Vagina (tissue), 2 donors: Measurements from ENCODE around the gene SPINT1. TPM values are rescaled to one million over a fixed set of nuclear protein-coding genes. Genes with fewer than 3 reads are reported as not detected.

Experiments
- DNase-seq, 2 donors: peaks; one replicate each; pipeline ENCODE4 v3.0.0-alpha.2; 2017; ENCODE audit errors: extremely low spot score in 2 of 2
- H3K27ac ChIP-seq: fragments of 200-600 bp; sonication (generic); one replicate; pipeline ENCODE4 v1.5.1; 2019
- H3K27me3 ChIP-seq: fragments of 200-600 bp; sonication (generic); one replicate; pipeline ENCODE4 v1.5.1; 2019
- H3K36me3 ChIP-seq, 2 donors: fragments of 200-600 bp; sonication (generic); one replicate each; pipeline ENCODE4 v1.5.1; 2017 to 2019
- H3K4me1 ChIP-seq: fragments of 200-600 bp; sonication (generic); one replicate; pipeline ENCODE4 v1.5.1; 2019
- H3K4me3 ChIP-seq, 2 donors: fragments of 200-600 bp; sonication (generic); 1 replicate in 1 of 2; 2 replicates in 1 of 2; pipeline ENCODE4 v1.5.1; 2016 to 2019
- H3K9me3 ChIP-seq: fragments of 200-600 bp; sonication (generic); one replicate; pipeline ENCODE4 v1.5.1; 2019
- POLR2A ChIP-seq, 2 donors: fragments of 450-650 bp; IDR thresholded peaks; one replicate each; pipeline ENCODE4 v1.6.1; 2017; ENCODE audit warnings: antibody characterized with exemption in 2 of 2, mild to moderate bottlenecking in 2 of 2, moderate library complexity in 2 of 2
- POLR2AphosphoS5 ChIP-seq, 2 donors: sonication (generic); formaldehyde crosslinking; IDR thresholded peaks; one replicate each; pipeline ENCODE4 v1.9.0; 2017; ENCODE audit warnings: antibody characterized with exemption in 2 of 2, mild to moderate bottlenecking in 2 of 2, low read depth in 1 of 2; ENCODE audit not compliant: insufficient read depth in 1 of 2
- intact Hi-C: fragments of 100-400 bp; cut with DNase I; formaldehyde crosslinking; loops from one replicate; pipeline ENCODE4 v1.15.1; 2023
- total RNA-seq: library from RNA; depleted of rRNA; stranded (reverse); fragments of >200 nt; gene quantifications from one replicate; pipeline ENCODE4 v1.2.3, GENCODE V29; 2016
- TF ChIP-seq, protein P1 (sequence below), 3 experiments: fragments of 450-650 bp in 2 of 3; fragments of 200-600 bp in 1 of 3; sonication (generic) in 1 of 3; IDR thresholded peaks; one replicate each; pipeline ENCODE4 v1.5.1; 2017 to 2019; ENCODE audit warnings: antibody characterized with exemption in 3 of 3, mild to moderate bottlenecking in 2 of 3, moderate library complexity in 2 of 3

The SPINT1 gene
- total RNA-seq, 1 donor from 2014 or later = 80.3 TPM

DNA sequence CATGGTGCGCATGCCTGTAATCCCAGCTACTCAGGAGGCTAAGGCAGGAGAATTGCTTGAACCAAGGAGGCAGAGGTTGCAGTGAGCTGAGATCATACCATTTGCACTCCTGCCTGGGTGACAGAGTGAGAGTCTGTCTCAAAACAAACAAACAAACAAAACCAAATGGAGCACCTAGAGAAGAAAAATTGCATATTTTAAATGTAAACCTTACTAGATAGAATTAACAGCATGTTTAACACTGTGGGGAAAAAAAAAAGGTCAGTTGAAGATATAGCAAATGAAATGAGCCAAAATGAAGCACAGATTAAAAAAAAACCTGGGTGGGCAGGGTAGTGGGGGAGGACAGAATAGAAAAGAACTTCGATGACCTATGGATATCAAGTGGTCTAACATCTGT lies 22.7 kb upstream of the SPINT1 start:
- TF ChIP-seq POLR2A (IDR thresholded peaks at IDR 0.05) = no peak
- TF ChIP-seq, protein P1, sequence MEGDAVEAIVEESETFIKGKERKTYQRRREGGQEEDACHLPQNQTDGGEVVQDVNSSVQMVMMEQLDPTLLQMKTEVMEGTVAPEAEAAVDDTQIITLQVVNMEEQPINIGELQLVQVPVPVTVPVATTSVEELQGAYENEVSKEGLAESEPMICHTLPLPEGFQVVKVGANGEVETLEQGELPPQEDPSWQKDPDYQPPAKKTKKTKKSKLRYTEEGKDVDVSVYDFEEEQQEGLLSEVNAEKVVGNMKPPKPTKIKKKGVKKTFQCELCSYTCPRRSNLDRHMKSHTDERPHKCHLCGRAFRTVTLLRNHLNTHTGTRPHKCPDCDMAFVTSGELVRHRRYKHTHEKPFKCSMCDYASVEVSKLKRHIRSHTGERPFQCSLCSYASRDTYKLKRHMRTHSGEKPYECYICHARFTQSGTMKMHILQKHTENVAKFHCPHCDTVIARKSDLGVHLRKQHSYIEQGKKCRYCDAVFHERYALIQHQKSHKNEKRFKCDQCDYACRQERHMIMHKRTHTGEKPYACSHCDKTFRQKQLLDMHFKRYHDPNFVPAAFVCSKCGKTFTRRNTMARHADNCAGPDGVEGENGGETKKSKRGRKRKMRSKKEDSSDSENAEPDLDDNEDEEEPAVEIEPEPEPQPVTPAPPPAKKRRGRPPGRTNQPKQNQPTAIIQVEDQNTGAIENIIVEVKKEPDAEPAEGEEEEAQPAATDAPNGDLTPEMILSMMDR (IDR thresholded peaks at IDR 0.05) = no peak
- Histone ChIP-seq H3K9me3 (no peaks in the 10 kb centered on the region), H3K27me3 (no peaks in the 10 kb centered on the region), H3K36me3 (no peaks in the 10 kb centered on the region), H3K4me1 (no peaks in the 10 kb centered on the region), H3K27ac (no peak overlapping the region), H3K4me3 (no peak overlapping the region)
- no peak for DNase-seq
- intact Hi-C loops = no loop called here

DNA sequence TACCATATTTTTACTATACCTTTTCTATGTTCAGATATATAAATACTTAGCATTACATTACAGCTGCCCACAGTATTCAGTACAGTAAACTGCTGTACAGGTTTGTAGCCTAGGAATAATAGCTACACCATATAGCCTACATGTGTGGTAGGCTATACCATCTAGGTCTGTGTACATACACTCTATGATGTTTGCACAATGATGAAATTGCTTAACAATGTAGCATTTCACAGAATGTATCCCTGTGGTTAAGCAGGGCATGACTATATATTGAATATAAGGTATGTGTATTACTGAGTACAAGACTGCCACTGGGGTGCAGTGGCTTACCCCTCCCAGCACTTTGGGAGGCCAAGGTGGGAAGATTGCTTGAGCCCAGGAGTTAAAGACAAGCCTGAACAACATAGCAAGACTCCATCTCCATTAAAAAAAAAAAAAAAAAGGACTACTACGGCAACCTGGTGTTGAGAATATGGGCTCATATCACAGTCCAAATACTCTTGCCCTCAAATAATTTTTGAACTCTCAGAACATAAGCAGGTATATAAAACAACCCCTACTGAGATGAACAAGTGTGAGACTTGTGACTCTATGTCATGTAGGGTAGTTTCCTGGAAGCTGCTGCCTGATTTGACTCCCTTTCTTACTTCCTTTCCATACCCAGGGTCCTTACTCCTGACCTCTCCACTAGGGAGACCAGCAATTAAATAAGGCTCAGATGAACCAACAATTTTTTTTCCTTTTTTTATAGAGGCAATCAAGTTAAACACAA lies 20.1 kb upstream of the SPINT1 start:
- TF ChIP-seq POLR2A (IDR thresholded peaks at IDR 0.05) (no peak), POLR2AphosphoS5 (IDR thresholded peaks at IDR 0.05; ENCODE audit: insufficient read depth in 1 of 2, low read depth in 1 of 2) (no peak)
- TF ChIP-seq, protein P1 (IDR thresholded peaks at IDR 0.05) = no peak
- intact Hi-C loops = no loop called here
- H3K36me3 ChIP-seq = no peaks in the 10 kb centered on the region
- no peak overlapping the region for H3K27ac ChIP-seq
- DNase-seq = no peak
- H3K27me3 ChIP-seq = no peaks in the 10 kb centered on the region
- no peaks in the 10 kb centered on the region for H3K9me3 ChIP-seq
- no peak overlapping the region for H3K4me3 ChIP-seq
- H3K4me1 ChIP-seq = no peaks in the 10 kb centered on the region

DNA sequence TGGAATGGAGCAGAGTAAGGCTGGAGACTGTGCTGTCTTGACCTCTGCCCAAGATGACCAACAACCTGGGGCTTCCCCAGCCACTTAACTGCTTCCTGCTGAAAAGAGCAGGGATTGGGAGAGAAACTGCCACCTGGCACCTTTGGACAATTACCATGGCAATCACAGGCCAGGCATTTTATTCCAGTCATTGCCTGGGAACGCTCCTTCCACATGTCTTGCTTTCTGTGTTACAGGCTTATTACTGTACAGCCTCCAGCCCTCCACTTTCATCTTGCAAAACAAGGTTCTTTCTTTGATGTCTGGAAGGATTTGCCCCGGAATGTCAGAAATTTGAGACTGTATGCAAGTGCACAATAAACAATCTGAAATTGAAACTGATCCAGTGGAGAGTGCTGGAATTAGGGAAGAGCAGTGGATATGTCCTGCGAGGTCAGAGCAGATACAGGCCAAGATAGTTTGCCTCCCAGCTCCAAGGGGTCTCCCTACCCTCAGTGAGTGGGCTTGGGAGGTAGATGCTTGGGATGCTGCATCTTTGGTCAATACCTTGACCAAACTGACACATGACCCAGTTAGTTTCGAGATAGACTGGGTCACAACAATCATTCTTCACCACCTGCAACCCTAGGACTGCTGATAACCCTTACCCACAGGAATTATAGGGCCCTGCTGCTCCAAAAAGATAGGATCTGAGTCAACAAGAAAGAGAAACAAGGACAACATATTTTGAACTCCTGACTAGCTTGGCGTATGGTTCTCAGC lies 18.0 kb upstream of the SPINT1 start:
- intact Hi-C loops = no loop called here
- Histone ChIP-seq H3K36me3 (no peaks in the 10 kb centered on the region), H3K4me3 (no peak overlapping the region), H3K27me3 (no peaks in the 10 kb centered on the region), H3K27ac (no peak overlapping the region), H3K4me1 (no peaks in the 10 kb centered on the region), H3K9me3 (no peaks in the 10 kb centered on the region)
- TF ChIP-seq POLR2A (IDR thresholded peaks at IDR 0.05) = no peak
- TF ChIP-seq, protein P1 (IDR thresholded peaks at IDR 0.05) = no peak
- no peak for TF ChIP-seq POLR2AphosphoS5 (IDR thresholded peaks at IDR 0.05; ENCODE audit: insufficient read depth in 1 of 2, low read depth in 1 of 2)
- DNase-seq = no peak

DNA sequence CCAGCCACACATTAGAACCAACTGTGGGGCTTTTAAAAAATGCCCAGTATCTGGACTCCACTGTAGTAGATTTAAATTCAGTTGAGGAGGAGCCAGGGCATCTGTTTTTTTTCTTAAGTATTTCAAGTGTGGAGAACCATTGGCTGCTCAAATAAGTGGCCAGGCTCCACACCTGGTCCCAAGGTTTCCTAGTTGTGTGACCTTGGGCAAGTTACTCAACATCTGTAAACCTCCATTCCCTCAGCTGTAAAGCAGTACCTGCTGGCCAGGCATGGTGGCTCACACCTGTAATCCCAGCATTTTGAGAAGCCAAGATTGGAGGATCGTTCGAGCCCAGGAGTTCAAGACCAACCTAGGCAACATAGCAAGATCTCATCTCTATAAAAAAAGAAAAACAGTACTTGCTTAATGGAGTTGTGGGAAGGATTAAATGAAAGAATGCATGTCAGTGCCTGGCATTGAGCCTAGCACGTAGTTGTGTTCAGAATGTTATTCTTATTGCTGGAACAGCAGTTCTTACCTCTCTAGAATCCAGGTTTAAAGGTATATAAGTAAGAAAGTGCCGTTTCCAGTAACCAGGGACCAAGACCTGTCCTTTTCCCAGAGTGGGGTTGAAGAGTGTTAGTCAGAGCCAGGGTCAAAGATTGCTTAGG lies 17.3 kb upstream of the SPINT1 start:
- intact Hi-C loops = no loop called here
- TF ChIP-seq, protein P1 (IDR thresholded peaks at IDR 0.05) = no peak
- TF ChIP-seq POLR2AphosphoS5 (IDR thresholded peaks at IDR 0.05; ENCODE audit: insufficient read depth in 1 of 2, low read depth in 1 of 2) (no peak), POLR2A (IDR thresholded peaks at IDR 0.05) (no peak)
- Histone ChIP-seq H3K9me3 (no peaks in the 10 kb centered on the region), H3K27me3 (no peaks in the 10 kb centered on the region), H3K4me1 (no peaks in the 10 kb centered on the region), H3K36me3 (no peaks in the 10 kb centered on the region), H3K4me3 (no peak overlapping the region), H3K27ac (no peak overlapping the region)
- no peak for DNase-seq
